HG03342 (cell line): ENCODE measurements around the gene CEP83.
"Not testable (repeated sequence)": the region's sequence is repeated elsewhere in the genome, so short reads cannot be mapped to it uniquely, and the experiment has no call there.

Experiments used
- ATAC-seq: cut with Tn5 transposase; IDR thresholded peaks from one replicate; pipeline ENCODE4 v1.9.1; 2021; ENCODE audit warnings: mild to moderate bottlenecking, moderate library complexity; ENCODE audit not compliant: unreplicated experiment

Gene CEP83

GRCh38 chr12:94386422-94386821, 73.2 kb downstream of the CEP83 start:
- no peak for ATAC-seq

- no peak for ATAC-seq
These were observed 75.6 kb downstream of the CEP83 start for GRCh38 chr12:94384030-94384429.

- ATAC-seq: no peak
These were observed 79.2 kb downstream of the CEP83 start for GRCh38 chr12:94380507-94380906.

GRCh38 chr12:94379479-94380113, 80.1 kb downstream of the CEP83 start:
- no peak for ATAC-seq

- ATAC-seq: no peak
These were observed 82.1 kb downstream of the CEP83 start for GRCh38 chr12:94377599-94377998.

GRCh38 chr12:94374124-94374523, 85.5 kb downstream of the CEP83 start:
- ATAC-seq: no peak

GRCh38 chr12:94372461-94372860, 87.2 kb downstream of the CEP83 start:
- peak; percentile 63 for ATAC-seq

- ATAC-seq: no peak
These were observed 97.0 kb downstream of the CEP83 start for GRCh38 chr12:94362653-94363052.

GRCh38 chr12:94359761-94360160, 99.9 kb downstream of the CEP83 start:
- ATAC-seq: no peak

GRCh38 chr12:94353130-94353529, 106.5 kb downstream of the CEP83 start:
- no peak for ATAC-seq

- no peak for ATAC-seq
These were observed 119.1 kb downstream of the CEP83 start for GRCh38 chr12:94340573-94340972.

GRCh38 chr12:94338006-94338794, 121.5 kb downstream of the CEP83 start:
- no peak for ATAC-seq

GRCh38 chr12:94336211-94336925, 123.3 kb downstream of the CEP83 start:
- ATAC-seq: no peak

GRCh38 chr12:94333396-94333795, 126.3 kb downstream of the CEP83 start:
- no peak for ATAC-seq

GRCh38 chr12:94329366-94329765, 130.3 kb downstream of the CEP83 start:
- no peak for ATAC-seq

- no peak for ATAC-seq
These were observed 131.9 kb downstream of the CEP83 start for GRCh38 chr12:94327809-94328208.

- ATAC-seq: no peak
These were observed 132.9 kb downstream of the CEP83 start for GRCh38 chr12:94326727-94327126.

- no peak for ATAC-seq
These were observed 133.4 kb downstream of the CEP83 start for GRCh38 chr12:94326234-94326633.

- ATAC-seq: no peak
These were observed 137.3 kb downstream of the CEP83 start for GRCh38 chr12:94322346-94322745.

- ATAC-seq: no peak
These were observed 139.6 kb downstream of the CEP83 start for GRCh38 chr12:94320109-94320508.

GRCh38 chr12:94318181-94318580, 141.5 kb downstream of the CEP83 start:
- peak; percentile 73 for ATAC-seq

GRCh38 chr12:94316600-94316999, 143.1 kb downstream of the CEP83 start:
- not testable (repeated sequence) for ATAC-seq
